Measurements from ENCODE around the gene NCOR1.

- no peak for TF ChIP-seq EZH2 (IDR thresholded peaks at IDR 0.05; ENCODE audit: insufficient read depth, poor library complexity, severe bottlenecking)
- TF ChIP-seq EZH2phosphoT487 (IDR thresholded peaks at IDR 0.05; ENCODE audit: insufficient read depth, low read depth), result no peak
Measured at GRCh38 chr17:16108386-16108785, 106.9 kb downstream of the NCOR1 start.

Data from GM23248 (cell line).